Measurements from ENCODE around the gene KCNJ9. TPM values are rescaled to one million over a fixed set of nuclear protein-coding genes. Genes with fewer than 3 reads are reported as not detected.

The KCNJ9 gene
- total RNA-seq, 1 experiment from 2014 or later: not detected

- H3K79me2 ChIP-seq (ENCODE audit: low read length): peaks cover 26% of the 10 kb centered on the region
- H3K9ac ChIP-seq (ENCODE audit: low read length): no peak overlapping the region
- no peak overlapping the region for H3K27ac ChIP-seq (ENCODE audit: low read length)
- H3K27me3 ChIP-seq (ENCODE audit: low read length): no peaks in the 10 kb centered on the region
- H3K9me2 ChIP-seq (replicated peaks; ENCODE audit: insufficient read depth, low read length): no peaks in the 10 kb centered on the region
- 0 out of 2 replicates have a peak, but pooled peaks cover 3% of the 10 kb centered on the region for H4K20me1 ChIP-seq (ENCODE audit: insufficient read depth, low read depth, low read length)
- no peaks in the 10 kb centered on the region for H3K36me3 ChIP-seq (ENCODE audit: insufficient read depth, low read length)
- no peak for DNase-seq
- no peaks in the 10 kb centered on the region for H3K9me3 ChIP-seq (ENCODE audit: low read length)
- H2AFZ ChIP-seq (ENCODE audit: low read length): no peak overlapping the region
- H3K4me1 ChIP-seq (ENCODE audit: low read length): peaks cover 29% of the 10 kb centered on the region
- H3K4me3 ChIP-seq (ENCODE audit: low read length): no peak overlapping the region
- H3K4me2 ChIP-seq (ENCODE audit: low read depth, low read length, poor library complexity, severe bottlenecking): no peak overlapping the region
Measured at GRCh38 chr1:160094806-160095205, 13.5 kb downstream of the KCNJ9 start.

GRCh38 chr1:160095382-160096105, 14.2 kb downstream of the KCNJ9 start:
- Histone ChIP-seq H3K4me3 (ENCODE audit: low read length) (no peak overlapping the region), H3K79me2 (ENCODE audit: low read length) (peaks cover 26% of the 10 kb centered on the region), H3K4me2 (ENCODE audit: low read depth, low read length, poor library complexity, severe bottlenecking) (peak overlapping the region; percentile 82), H3K27ac (ENCODE audit: low read length) (no peak overlapping the region), H3K9ac (ENCODE audit: low read length) (peak overlapping the region; percentile 96; the same call in 1 of the 2 replicates), H2AFZ (ENCODE audit: low read length) (no peak overlapping the region), H4K20me1 (ENCODE audit: insufficient read depth, low read depth, low read length) (0 out of 2 replicates have a peak, but pooled peaks cover 3% of the 10 kb centered on the region), H3K4me1 (ENCODE audit: low read length) (peaks cover 29% of the 10 kb centered on the region), H3K9me3 (ENCODE audit: low read length) (no peaks in the 10 kb centered on the region), H3K27me3 (ENCODE audit: low read length) (no peaks in the 10 kb centered on the region), H3K9me2 (replicated peaks; ENCODE audit: insufficient read depth, low read length) (no peaks in the 10 kb centered on the region), H3K36me3 (ENCODE audit: insufficient read depth, low read length) (no peaks in the 10 kb centered on the region)
- DNase-seq: peak; percentile 43

- no peaks in the 10 kb centered on the region for H3K9me3 ChIP-seq (ENCODE audit: low read length)
- DNase-seq: no peak
- H3K4me2 ChIP-seq (ENCODE audit: low read depth, low read length, poor library complexity, severe bottlenecking): peak overlapping the region; percentile 82
- peak overlapping the region; percentile 96; the same call in 1 of the 2 replicates for H3K4me3 ChIP-seq (ENCODE audit: low read length)
- peak overlapping the region; percentile 96 for H3K9ac ChIP-seq (ENCODE audit: low read length)
- H3K27ac ChIP-seq (ENCODE audit: low read length): peak overlapping the region; percentile 27
- H3K36me3 ChIP-seq (ENCODE audit: insufficient read depth, low read length): no peaks in the 10 kb centered on the region
- no peaks in the 10 kb centered on the region for H3K9me2 ChIP-seq (replicated peaks; ENCODE audit: insufficient read depth, low read length)
- H2AFZ ChIP-seq (ENCODE audit: low read length): no peak overlapping the region
- peaks cover 34% of the 10 kb centered on the region for H3K4me1 ChIP-seq (ENCODE audit: low read length)
- H3K79me2 ChIP-seq (ENCODE audit: low read length): peaks cover 26% of the 10 kb centered on the region
- 0 out of 2 replicates have a peak, but pooled peaks cover 3% of the 10 kb centered on the region for H4K20me1 ChIP-seq (ENCODE audit: insufficient read depth, low read depth, low read length)
- H3K27me3 ChIP-seq (ENCODE audit: low read length): no peaks in the 10 kb centered on the region
Measured at GRCh38 chr1:160096274-160097116, 15.2 kb downstream of the KCNJ9 start.

- Histone ChIP-seq H3K36me3 (ENCODE audit: insufficient read depth, low read length) (no peaks in the 10 kb centered on the region), H3K27ac (ENCODE audit: low read length) (no peak overlapping the region; the same call in 1 of the 2 replicates), H3K9me3 (ENCODE audit: low read length) (no peaks in the 10 kb centered on the region), H3K4me2 (ENCODE audit: low read depth, low read length, poor library complexity, severe bottlenecking) (peak overlapping the region; percentile 82), H3K27me3 (ENCODE audit: low read length) (no peaks in the 10 kb centered on the region), H3K4me1 (ENCODE audit: low read length) (peaks cover 35% of the 10 kb centered on the region), H3K9ac (ENCODE audit: low read length) (peak overlapping the region; percentile 96), H3K9me2 (replicated peaks; ENCODE audit: insufficient read depth, low read length) (no peaks in the 10 kb centered on the region), H3K79me2 (ENCODE audit: low read length) (peaks cover 26% of the 10 kb centered on the region), H4K20me1 (ENCODE audit: insufficient read depth, low read depth, low read length) (0 out of 2 replicates have a peak, but pooled peaks cover 3% of the 10 kb centered on the region), H2AFZ (ENCODE audit: low read length) (no peak overlapping the region), H3K4me3 (ENCODE audit: low read length) (peak overlapping the region; percentile 96)
- DNase-seq: peak; percentile 51
Measured at GRCh38 chr1:160097151-160097910, 16.0 kb downstream of the KCNJ9 start.

GRCh38 chr1:160097911-160098851, 16.8 kb downstream of the KCNJ9 start, which contains the start of gene IGSF8:
IGSF8 (minus strand) TSS chr1:160098619; CDS start chr1:160098472, 147 bp downstream.
- Histone ChIP-seq H3K36me3 (ENCODE audit: insufficient read depth, low read length) (no peaks in the 10 kb centered on the region), H4K20me1 (ENCODE audit: insufficient read depth, low read depth, low read length) (0 out of 2 replicates have a peak, but pooled peaks cover 3% of the 10 kb centered on the region), H3K9me2 (replicated peaks; ENCODE audit: insufficient read depth, low read length) (no peaks in the 10 kb centered on the region), H2AFZ (ENCODE audit: low read length) (peak within 1 kb of the TSS; percentile 72), H3K4me2 (ENCODE audit: low read depth, low read length, poor library complexity, severe bottlenecking) (peak within 1 kb of the TSS; percentile 82), H3K4me1 (ENCODE audit: low read length) (peaks cover 35% of the 10 kb centered on the region), H3K9ac (ENCODE audit: low read length) (peak within 1 kb of the TSS; percentile 96), H3K4me3 (ENCODE audit: low read length) (peak within 1 kb of the TSS; percentile 96), H3K27me3 (ENCODE audit: low read length) (no peaks in the 10 kb centered on the region), H3K27ac (ENCODE audit: low read length) (peak within 1 kb of the TSS; percentile 63), H3K79me2 (ENCODE audit: low read length) (peaks cover 26% of the 10 kb centered on the region), H3K9me3 (ENCODE audit: low read length) (no peaks in the 10 kb centered on the region)
- peak; percentile 96 for DNase-seq

- H3K4me1 ChIP-seq (ENCODE audit: low read length): peaks cover 35% of the 10 kb centered on the region
- H3K27me3 ChIP-seq (ENCODE audit: low read length): no peaks in the 10 kb centered on the region
Measured at GRCh38 chr1:160098852-160099561, 17.7 kb downstream of the KCNJ9 start.

More at GRCh38 chr1:160098852-160099561, 17.7 kb downstream of the KCNJ9 start:
- Histone ChIP-seq H3K36me3 (ENCODE audit: insufficient read depth, low read length) (no peaks in the 10 kb centered on the region), H4K20me1 (ENCODE audit: insufficient read depth, low read depth, low read length) (0 out of 2 replicates have a peak, but pooled peaks cover 3% of the 10 kb centered on the region), H2AFZ (ENCODE audit: low read length) (peak overlapping the region; percentile 72), H3K9ac (ENCODE audit: low read length) (peak overlapping the region; percentile 57), H3K79me2 (ENCODE audit: low read length) (peaks cover 26% of the 10 kb centered on the region), H3K27ac (ENCODE audit: low read length) (no peak overlapping the region), H3K4me2 (ENCODE audit: low read depth, low read length, poor library complexity, severe bottlenecking) (peak overlapping the region; percentile 74), H3K4me3 (ENCODE audit: low read length) (peak overlapping the region; percentile 59), H3K9me2 (replicated peaks; ENCODE audit: insufficient read depth, low read length) (no peaks in the 10 kb centered on the region), H3K9me3 (ENCODE audit: low read length) (no peaks in the 10 kb centered on the region)
- peak; percentile 98 for DNase-seq

Measured in Karpas-422 (cell line).